A549 (cell line): ENCODE data around the gene SLC16A3.

Source experiments
- BHLHE40 ChIP-seq: IDR thresholded peaks from 2 replicates; pipeline ENCODE4 v1.6.1; 2012; ENCODE audit warnings: low read depth, low read length, inconsistent platforms
- HDAC2 ChIP-seq: fragments of 200-600 bp; sonication (generic); IDR thresholded peaks from 2 replicates; pipeline ENCODE4 v1.6.1; 2016
- HOXB5 ChIP-seq: fragments of 250-450 bp; sonication (Bioruptor Pico); IDR thresholded peaks from 2 replicates; pipeline ENCODE4 v1.5.0; 2020; ENCODE audit warnings: mild to moderate bottlenecking, moderate library complexity
- JUN ChIP-seq, 2 experiments: fragments of >200 bp; sonication (Bioruptor Twin); formaldehyde crosslinking; IDR thresholded peaks; 2 replicates in 1 of 2; 3 replicates in 1 of 2; pipeline ENCODE4 v1.6.1; 2016 to 2017
- KDM1A ChIP-seq: fragments of 200-600 bp; sonication (generic); IDR thresholded peaks from 2 replicates; pipeline ENCODE4 v1.6.1; 2016; ENCODE audit warnings: low read depth, mild to moderate bottlenecking
- NPAS2 ChIP-seq: fragments of 250-450 bp; sonication (Bioruptor Pico); IDR thresholded peaks from 2 replicates; pipeline ENCODE4 v1.8.0; 2022; ENCODE audit warnings: mild to moderate bottlenecking, moderate library complexity, borderline replicate concordance
- POLR2A ChIP-seq: IDR thresholded peaks from 2 replicates; pipeline ENCODE4 v1.6.1; 2012; ENCODE audit warnings: mild to moderate bottlenecking, low read length
- POLR2AphosphoS2 ChIP-seq: conservative IDR thresholded peaks from 2 replicates; pipeline ENCODE4 v1.6.1; 2012; ENCODE audit warnings: low read length, improper control_type of control experiment, inconsistent platforms
- TF ChIP-seq, protein P1 (sequence below): fragments of >200 bp; sonication (Bioruptor Twin); formaldehyde crosslinking; IDR thresholded peaks from 3 replicates; pipeline ENCODE4 v1.5.1; 2016
- TF ChIP-seq, protein P2 (sequence below): IDR thresholded peaks from 2 replicates; pipeline ENCODE4 v1.6.1; 2012; ENCODE audit warnings: low read depth, borderline replicate concordance
- TF ChIP-seq, protein P3 (sequence below): IDR thresholded peaks from 2 replicates; pipeline ENCODE4 v1.6.1; 2012

DNA sequence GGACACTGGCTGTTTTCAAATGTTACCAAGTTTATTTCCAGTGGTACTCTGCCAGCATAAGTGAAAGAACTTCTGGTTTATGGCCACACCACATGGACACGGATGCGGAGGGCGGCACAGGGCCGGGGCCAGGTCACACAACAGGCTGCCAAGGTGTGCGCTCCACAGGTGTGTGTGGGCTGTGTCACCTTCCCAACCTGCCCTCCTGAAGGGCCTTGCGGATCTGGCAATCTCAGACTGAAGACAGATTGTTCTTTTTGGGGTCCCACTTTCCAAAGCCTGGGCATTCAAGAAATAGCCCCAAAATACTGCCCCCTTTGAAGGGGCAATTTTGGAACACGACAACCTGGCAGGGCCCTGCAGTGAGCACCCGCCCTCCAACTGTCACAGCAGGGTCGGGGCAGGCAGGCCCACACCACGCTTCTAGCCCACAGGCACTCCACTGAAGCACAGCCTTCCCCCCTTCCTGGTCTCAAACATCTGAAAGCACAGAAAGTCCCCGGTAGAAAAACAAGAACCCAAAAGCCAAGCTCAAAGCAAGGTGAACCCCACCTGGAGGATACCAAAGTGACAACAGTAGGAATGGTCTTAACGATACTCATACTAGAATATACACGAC is 41.1 kb downstream of the SLC16A3 start:
- TF ChIP-seq, protein P1, sequence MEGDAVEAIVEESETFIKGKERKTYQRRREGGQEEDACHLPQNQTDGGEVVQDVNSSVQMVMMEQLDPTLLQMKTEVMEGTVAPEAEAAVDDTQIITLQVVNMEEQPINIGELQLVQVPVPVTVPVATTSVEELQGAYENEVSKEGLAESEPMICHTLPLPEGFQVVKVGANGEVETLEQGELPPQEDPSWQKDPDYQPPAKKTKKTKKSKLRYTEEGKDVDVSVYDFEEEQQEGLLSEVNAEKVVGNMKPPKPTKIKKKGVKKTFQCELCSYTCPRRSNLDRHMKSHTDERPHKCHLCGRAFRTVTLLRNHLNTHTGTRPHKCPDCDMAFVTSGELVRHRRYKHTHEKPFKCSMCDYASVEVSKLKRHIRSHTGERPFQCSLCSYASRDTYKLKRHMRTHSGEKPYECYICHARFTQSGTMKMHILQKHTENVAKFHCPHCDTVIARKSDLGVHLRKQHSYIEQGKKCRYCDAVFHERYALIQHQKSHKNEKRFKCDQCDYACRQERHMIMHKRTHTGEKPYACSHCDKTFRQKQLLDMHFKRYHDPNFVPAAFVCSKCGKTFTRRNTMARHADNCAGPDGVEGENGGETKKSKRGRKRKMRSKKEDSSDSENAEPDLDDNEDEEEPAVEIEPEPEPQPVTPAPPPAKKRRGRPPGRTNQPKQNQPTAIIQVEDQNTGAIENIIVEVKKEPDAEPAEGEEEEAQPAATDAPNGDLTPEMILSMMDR, result no peak
- TF ChIP-seq, protein P2, sequence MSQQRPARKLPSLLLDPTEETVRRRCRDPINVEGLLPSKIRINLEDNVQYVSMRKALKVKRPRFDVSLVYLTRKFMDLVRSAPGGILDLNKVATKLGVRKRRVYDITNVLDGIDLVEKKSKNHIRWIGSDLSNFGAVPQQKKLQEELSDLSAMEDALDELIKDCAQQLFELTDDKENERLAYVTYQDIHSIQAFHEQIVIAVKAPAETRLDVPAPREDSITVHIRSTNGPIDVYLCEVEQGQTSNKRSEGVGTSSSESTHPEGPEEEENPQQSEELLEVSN, result no peak
- TF ChIP-seq POLR2AphosphoS2 (no peak), HDAC2 (no peak), BHLHE40 (no peak), HOXB5 (CRISPR knock-in tag) (no peak), NPAS2 (CRISPR knock-in tag) (no peak), JUN (IDR thresholded peaks at IDR 0.05) (no peak), KDM1A (no peak), POLR2A (no peak)
- TF ChIP-seq, protein P3, sequence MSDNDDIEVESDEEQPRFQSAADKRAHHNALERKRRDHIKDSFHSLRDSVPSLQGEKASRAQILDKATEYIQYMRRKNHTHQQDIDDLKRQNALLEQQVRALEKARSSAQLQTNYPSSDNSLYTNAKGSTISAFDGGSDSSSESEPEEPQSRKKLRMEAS, result no peak
